HTR-8/SVneo (cell line): ENCODE measurements around the gene SFMBT2.

Source experiments
- DNase-seq: peaks from one replicate; pipeline ENCODE4 v3.0.0; 2011; ENCODE audit warnings: low spot score, mixed read lengths; ENCODE audit not compliant: insufficient read length
- FAIRE-seq: peaks from 2 replicates; lab custom pipeline; 2011; peaks lifted over from hg19 to GRCh38; lab: Jason Lieb, UNC

SFMBT2 gene

GRCh38 chr10:7428673-7429350 lies 18.0 kb upstream of the SFMBT2 start:
- no peak for DNase-seq
- no peak for FAIRE-seq

- FAIRE-seq, result no peak
- DNase-seq, result no peak
Measured at GRCh38 chr10:7426349-7426748, 15.5 kb upstream of the SFMBT2 start.

GRCh38 chr10:7425691-7426090 lies 14.9 kb upstream of the SFMBT2 start:
- FAIRE-seq, result no peak
- DNase-seq, result no peak

GRCh38 chr10:7424919-7425318 lies 14.1 kb upstream of the SFMBT2 start:
- FAIRE-seq (no peak), DNase-seq (no peak)

GRCh38 chr10:7424315-7424714 lies 13.5 kb upstream of the SFMBT2 start:
- DNase-seq, result no peak
- no peak for FAIRE-seq

- DNase-seq (no peak), FAIRE-seq (no peak)
Measured at GRCh38 chr10:7423521-7423920, 12.7 kb upstream of the SFMBT2 start.

GRCh38 chr10:7421526-7421925 lies 10.7 kb upstream of the SFMBT2 start:
- DNase-seq (no peak), FAIRE-seq (no peak)

GRCh38 chr10:7419998-7420397 lies 9.2 kb upstream of the SFMBT2 start:
- no peak for DNase-seq
- no peak for FAIRE-seq

- FAIRE-seq (no peak), DNase-seq (no peak)
Measured at GRCh38 chr10:7417807-7418206, 7.0 kb upstream of the SFMBT2 start.

- FAIRE-seq (no peak), DNase-seq (no peak)
Measured at GRCh38 chr10:7417103-7417623, 6.3 kb upstream of the SFMBT2 start.

GRCh38 chr10:7414766-7415165 lies 3.9 kb upstream of the SFMBT2 start:
- FAIRE-seq (no peak), DNase-seq (no peak)

- no peak for DNase-seq
- FAIRE-seq, result no peak
Measured at GRCh38 chr10:7412928-7413282, 2.1 kb upstream of the SFMBT2 start.

- FAIRE-seq (no peak), DNase-seq (no peak)
Measured at GRCh38 chr10:7412237-7412927, 1.5 kb upstream of the SFMBT2 start.

GRCh38 chr10:7411671-7412128 lies 866 bp upstream of the SFMBT2 start:
- no peak for DNase-seq
- no peak for FAIRE-seq

- no peak for FAIRE-seq
- DNase-seq, result no peak
Measured at GRCh38 chr10:7410301-7410861, 453 bp downstream of the SFMBT2 start.

GRCh38 chr10:7409732-7410168 lies 1.1 kb downstream of the SFMBT2 start:
- DNase-seq, result no peak
- no peak for FAIRE-seq

GRCh38 chr10:7409045-7409731 lies 1.6 kb downstream of the SFMBT2 start:
- DNase-seq (no peak), FAIRE-seq (peak; percentile 72)

GRCh38 chr10:7408291-7409044 lies 2.4 kb downstream of the SFMBT2 start:
- FAIRE-seq, result peak; percentile 16
- DNase-seq, result peak; percentile 60

- DNase-seq (no peak), FAIRE-seq (no peak)
Measured at GRCh38 chr10:7407368-7408290, 3.2 kb downstream of the SFMBT2 start.
